HUES64 (cell line): ENCODE results near the gene EEIG1.
A peak's percentile ranks its signal among the peaks of the same experiment; 100 is the strongest.

Experiments used
- H3K27ac ChIP-seq: 2 replicates; pipeline ENCODE4 v1.7.0; 2013; ENCODE audit warnings: low read depth, low read length, inconsistent platforms
- H3K27me3 ChIP-seq: 2 replicates; pipeline ENCODE4 v1.6.1; 2013; ENCODE audit warnings: mild to moderate bottlenecking, low read length; ENCODE audit not compliant: insufficient read depth
- H3K36me3 ChIP-seq: 2 replicates; pipeline ENCODE4 v1.6.1; 2013; ENCODE audit warnings: mild to moderate bottlenecking, low read length; ENCODE audit not compliant: insufficient read depth
- H3K4me1 ChIP-seq: 2 replicates; pipeline ENCODE4 v1.6.1; 2013; ENCODE audit warnings: mild to moderate bottlenecking, low read length, moderate library complexity; ENCODE audit not compliant: insufficient read depth
- H3K4me3 ChIP-seq: 2 replicates; pipeline ENCODE4 v1.5.1; 2013; ENCODE audit warnings: mild to moderate bottlenecking, low read length, moderate library complexity
- H3K9ac ChIP-seq: 2 replicates; pipeline ENCODE4 v1.6.1; 2013; ENCODE audit warnings: mild to moderate bottlenecking, low read depth, low read length
- H3K9me3 ChIP-seq: 2 replicates; pipeline ENCODE4 v1.6.1; 2013; ENCODE audit warnings: low read depth, low read length; ENCODE audit not compliant: insufficient read depth
- WGBS: fragments of 150-250, 120-280 bp; methylation state at CpG from one replicate; pipeline ENCODE4 v1.1.7; 2013; ENCODE audit warnings: missing lambda C conversion rate; 5-methylcytosine and 5-hydroxymethylcytosine counted together

EEIG1 gene

GRCh38 chr9:127980060-127980705 lies 606 bp downstream of the EEIG1 start:
- Histone ChIP-seq H3K4me1 (peaks cover 25% of the 10 kb centered on the region), H3K36me3 (no peaks in the 10 kb centered on the region), H3K9ac (peak overlapping the region; percentile 73), H3K27ac (peak overlapping the region; percentile 68; the same call in 1 of the 2 replicates), H3K4me3 (peak overlapping the region; percentile 76), H3K9me3 (no peaks in the 10 kb centered on the region), H3K27me3 (no peaks in the 10 kb centered on the region)
- whole genome bisulfite sequencing: under 1% methylated on average over 61 of the region's 61 CpGs

- Histone ChIP-seq H3K9ac (peak overlapping the region; percentile 73), H3K36me3 (no peaks in the 10 kb centered on the region), H3K27ac (peak overlapping the region; percentile 66; the same call in 1 of the 2 replicates), H3K4me1 (peaks cover 25% of the 10 kb centered on the region), H3K9me3 (no peaks in the 10 kb centered on the region), H3K4me3 (peak overlapping the region; percentile 76), H3K27me3 (no peaks in the 10 kb centered on the region)
- under 1% methylated on average over 24 of the region's 24 CpGs for WGBS
These were observed 1.3 kb downstream of the EEIG1 start for GRCh38 chr9:127979333-127980059.

GRCh38 chr9:127979015-127979332 lies 1.8 kb downstream of the EEIG1 start:
- no peaks in the 10 kb centered on the region for H3K27me3 ChIP-seq
- H3K27ac ChIP-seq: peak overlapping the region; percentile 66; the same call in 1 of the 2 replicates
- H3K9me3 ChIP-seq: no peaks in the 10 kb centered on the region
- H3K4me3 ChIP-seq: peak overlapping the region; percentile 76
- 22% methylated on average over 5 of the region's 5 CpGs for WGBS
- no peaks in the 10 kb centered on the region for H3K36me3 ChIP-seq
- H3K4me1 ChIP-seq: peaks cover 28% of the 10 kb centered on the region
- H3K9ac ChIP-seq: peak overlapping the region; percentile 31; the same call in 1 of the 2 replicates

DNA sequence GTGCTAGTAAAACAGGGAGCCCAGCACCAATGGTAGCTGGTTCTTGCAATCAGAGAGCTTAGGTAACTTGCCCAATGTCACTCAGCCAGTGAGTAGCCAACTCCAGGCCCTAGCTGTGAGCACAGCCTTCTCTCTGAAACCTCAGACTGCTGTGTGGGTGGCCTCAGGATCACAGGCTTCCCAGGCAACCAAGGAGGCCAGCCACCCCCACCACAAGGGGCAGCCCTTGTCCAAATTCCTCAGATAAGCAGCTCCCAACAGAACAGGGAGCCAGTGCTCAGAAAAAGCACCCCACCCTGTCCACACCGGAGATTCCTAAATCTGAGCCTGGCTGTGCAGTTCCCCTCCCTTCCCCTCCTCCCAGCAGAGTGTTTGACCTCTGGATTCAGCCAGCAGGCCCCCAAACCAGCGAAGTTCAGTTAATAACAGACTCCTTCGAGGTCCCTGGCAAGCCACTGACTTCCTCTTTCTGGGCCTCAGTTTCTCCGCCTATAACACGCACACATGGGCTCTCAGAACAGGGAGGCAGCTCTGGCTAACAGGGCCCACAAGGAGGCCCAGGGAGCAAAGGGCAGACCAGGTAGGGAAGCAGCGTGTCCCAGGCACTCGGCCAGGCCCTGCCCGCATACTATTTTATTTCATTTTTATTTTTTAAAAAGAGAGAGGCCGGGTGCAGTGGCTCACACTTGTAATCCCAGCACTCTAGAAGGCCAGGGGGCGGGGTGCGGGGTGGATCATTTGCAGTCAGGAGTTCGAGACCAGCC lies 2.7 kb downstream of the EEIG1 start:
- H3K4me3 ChIP-seq: peak overlapping the region; percentile 20
- 71% methylated on average over 11 of the region's 12 CpGs for WGBS
- no peak overlapping the region for H3K9ac ChIP-seq
- H3K36me3 ChIP-seq: no peaks in the 10 kb centered on the region
- H3K27me3 ChIP-seq: no peaks in the 10 kb centered on the region
- peaks cover 28% of the 10 kb centered on the region for H3K4me1 ChIP-seq
- H3K27ac ChIP-seq: peak overlapping the region; percentile 26; the same call in 1 of the 2 replicates
- H3K9me3 ChIP-seq: no peaks in the 10 kb centered on the region

- H3K36me3 ChIP-seq: no peaks in the 10 kb centered on the region
- no peak overlapping the region for H3K9ac ChIP-seq
- H3K27ac ChIP-seq: no peak overlapping the region
- WGBS: 90% methylated on average over 7 of the region's 7 CpGs
- peak overlapping the region; percentile 20 for H3K4me3 ChIP-seq
- H3K9me3 ChIP-seq: no peaks in the 10 kb centered on the region
- no peaks in the 10 kb centered on the region for H3K27me3 ChIP-seq
- H3K4me1 ChIP-seq: peaks cover 31% of the 10 kb centered on the region
These were observed 3.5 kb downstream of the EEIG1 start for GRCh38 chr9:127977009-127977883.

GRCh38 chr9:127976498-127976897 lies 4.3 kb downstream of the EEIG1 start:
- Histone ChIP-seq H3K27me3 (no peaks in the 10 kb centered on the region), H3K4me3 (no peak overlapping the region), H3K36me3 (no peaks in the 10 kb centered on the region), H3K4me1 (peaks cover 34% of the 10 kb centered on the region), H3K9ac (no peak overlapping the region), H3K9me3 (no peaks in the 10 kb centered on the region), H3K27ac (no peak overlapping the region)
- 93% methylated on average over 6 of the region's 6 CpGs for WGBS

GRCh38 chr9:127975376-127976315 lies 5.1 kb downstream of the EEIG1 start:
- no peak overlapping the region for H3K9ac ChIP-seq
- H3K4me1 ChIP-seq: peaks cover 39% of the 10 kb centered on the region
- WGBS: 92% methylated on average over 10 of the region's 10 CpGs
- no peak overlapping the region for H3K27ac ChIP-seq
- H3K4me3 ChIP-seq: no peak overlapping the region
- no peaks in the 10 kb centered on the region for H3K36me3 ChIP-seq
- no peaks in the 10 kb centered on the region for H3K9me3 ChIP-seq
- no peaks in the 10 kb centered on the region for H3K27me3 ChIP-seq

- H3K9me3 ChIP-seq: no peaks in the 10 kb centered on the region
- H3K9ac ChIP-seq: no peak overlapping the region
- no peaks in the 10 kb centered on the region for H3K27me3 ChIP-seq
- H3K27ac ChIP-seq: no peak overlapping the region; the same call in 1 of the 2 replicates
- WGBS: 81% methylated on average over 9 of the region's 10 CpGs
- no peak overlapping the region for H3K4me3 ChIP-seq
- peaks cover 40% of the 10 kb centered on the region for H3K4me1 ChIP-seq
- no peaks in the 10 kb centered on the region for H3K36me3 ChIP-seq
These were observed 6.0 kb downstream of the EEIG1 start for GRCh38 chr9:127974769-127975261.

- H3K4me3 ChIP-seq: no peak overlapping the region
- H3K27me3 ChIP-seq: no peaks in the 10 kb centered on the region
- H3K9me3 ChIP-seq: no peaks in the 10 kb centered on the region
- WGBS: 88% methylated on average over 12 of the region's 12 CpGs
- H3K9ac ChIP-seq: no peak overlapping the region
- peaks cover 40% of the 10 kb centered on the region for H3K4me1 ChIP-seq
- no peaks in the 10 kb centered on the region for H3K36me3 ChIP-seq
- no peak overlapping the region; the same call in 1 of the 2 replicates for H3K27ac ChIP-seq
These were observed 6.6 kb downstream of the EEIG1 start for GRCh38 chr9:127974001-127974768.
